Sigmoid colon (tissue), 4 donors: ENCODE measurements around the gene OR52E5.

Source experiments
- CTCF ChIP-seq, 4 experiments: fragments of 450-650 bp in 3 of 4; fragments of 200-600 bp in 1 of 4; IDR thresholded peaks; one replicate each; pipeline ENCODE4 v1.5.1; 2016 to 2019; ENCODE audit warnings: antibody characterized with exemption in 4 of 4, mild to moderate bottlenecking in 3 of 4, moderate library complexity in 2 of 4
- POLR2A ChIP-seq, 2 donors: fragments of 450-650 bp; IDR thresholded peaks; one replicate each; pipeline ENCODE4 v1.6.1; 2016; ENCODE audit warnings: antibody characterized with exemption in 2 of 2, mild to moderate bottlenecking in 2 of 2, moderate library complexity in 2 of 2
- POLR2AphosphoS5 ChIP-seq, 4 donors: sonication (generic); formaldehyde crosslinking; IDR thresholded peaks; one replicate each; pipeline ENCODE4 v1.6.1; 2017; ENCODE audit warnings: antibody characterized with exemption in 4 of 4

DNA sequence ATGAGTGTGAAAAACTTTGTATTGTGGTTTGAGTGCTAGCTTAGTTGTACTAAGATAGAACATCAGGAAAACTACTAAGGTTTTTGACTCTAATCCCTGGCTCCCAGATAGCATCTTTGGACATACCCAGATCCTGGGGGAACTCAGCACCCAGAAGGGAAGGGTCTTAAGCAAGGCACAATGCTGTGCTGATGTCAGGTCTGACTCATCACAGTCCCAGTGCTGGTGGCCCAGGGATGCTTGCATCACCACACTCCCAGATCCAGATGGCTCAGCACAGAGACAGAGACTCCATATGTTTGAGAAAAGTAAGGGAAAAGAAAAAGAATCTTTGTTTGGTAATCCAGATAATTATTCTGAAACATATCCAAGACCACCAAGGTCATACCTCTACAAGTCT lies 30.8 kb downstream of the OR52E5 start:
- TF ChIP-seq CTCF (IDR thresholded peaks at IDR 0.05), result no peak
- no peak for TF ChIP-seq POLR2AphosphoS5 (IDR thresholded peaks at IDR 0.05)
- TF ChIP-seq POLR2A (IDR thresholded peaks at IDR 0.05), result no peak
